Measurements from ENCODE around the gene QSER1.

DNA sequence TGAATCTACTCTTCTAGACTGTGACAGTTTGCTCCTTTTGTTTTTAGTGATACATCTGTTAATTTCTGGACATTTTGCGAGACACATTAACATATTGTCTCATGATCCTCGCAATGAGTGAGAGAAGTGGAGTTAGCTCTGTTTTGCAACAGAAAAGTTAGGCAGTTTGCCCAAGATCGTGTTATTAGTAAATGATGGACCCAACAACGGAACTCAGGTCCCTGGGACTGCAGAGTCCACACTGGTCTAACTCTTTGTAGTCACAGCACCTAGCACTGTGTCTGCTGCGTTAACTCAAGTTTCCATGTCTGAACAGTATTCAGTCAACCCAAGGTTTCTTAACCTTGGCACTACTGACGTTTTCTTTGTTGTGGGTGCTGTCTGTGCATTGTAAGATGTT, 126.2 kb downstream of the QSER1 start:
- TF ChIP-seq, protein P1, sequence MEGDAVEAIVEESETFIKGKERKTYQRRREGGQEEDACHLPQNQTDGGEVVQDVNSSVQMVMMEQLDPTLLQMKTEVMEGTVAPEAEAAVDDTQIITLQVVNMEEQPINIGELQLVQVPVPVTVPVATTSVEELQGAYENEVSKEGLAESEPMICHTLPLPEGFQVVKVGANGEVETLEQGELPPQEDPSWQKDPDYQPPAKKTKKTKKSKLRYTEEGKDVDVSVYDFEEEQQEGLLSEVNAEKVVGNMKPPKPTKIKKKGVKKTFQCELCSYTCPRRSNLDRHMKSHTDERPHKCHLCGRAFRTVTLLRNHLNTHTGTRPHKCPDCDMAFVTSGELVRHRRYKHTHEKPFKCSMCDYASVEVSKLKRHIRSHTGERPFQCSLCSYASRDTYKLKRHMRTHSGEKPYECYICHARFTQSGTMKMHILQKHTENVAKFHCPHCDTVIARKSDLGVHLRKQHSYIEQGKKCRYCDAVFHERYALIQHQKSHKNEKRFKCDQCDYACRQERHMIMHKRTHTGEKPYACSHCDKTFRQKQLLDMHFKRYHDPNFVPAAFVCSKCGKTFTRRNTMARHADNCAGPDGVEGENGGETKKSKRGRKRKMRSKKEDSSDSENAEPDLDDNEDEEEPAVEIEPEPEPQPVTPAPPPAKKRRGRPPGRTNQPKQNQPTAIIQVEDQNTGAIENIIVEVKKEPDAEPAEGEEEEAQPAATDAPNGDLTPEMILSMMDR (IDR thresholded peaks at IDR 0.05) = no peak
- TF ChIP-seq POLR2A (IDR thresholded peaks at IDR 0.05) (no peak), POLR2AphosphoS5 (IDR thresholded peaks at IDR 0.05) (no peak)

Data from sigmoid colon (tissue), 4 donors.